Inferior parietal cortex (tissue), 1 donor: Measurements from ENCODE around the gene OTUD7B.
"Not testable (repeated sequence)": the region's sequence is repeated elsewhere in the genome, so short reads cannot be mapped to it uniquely, and the experiment has no call there.

ENCODE experiments used
- DNase-seq: peaks from one replicate; pipeline ENCODE4 v3.0.0-alpha.2; 2016; ENCODE audit errors: extremely low spot score

Gene OTUD7B

DNA sequence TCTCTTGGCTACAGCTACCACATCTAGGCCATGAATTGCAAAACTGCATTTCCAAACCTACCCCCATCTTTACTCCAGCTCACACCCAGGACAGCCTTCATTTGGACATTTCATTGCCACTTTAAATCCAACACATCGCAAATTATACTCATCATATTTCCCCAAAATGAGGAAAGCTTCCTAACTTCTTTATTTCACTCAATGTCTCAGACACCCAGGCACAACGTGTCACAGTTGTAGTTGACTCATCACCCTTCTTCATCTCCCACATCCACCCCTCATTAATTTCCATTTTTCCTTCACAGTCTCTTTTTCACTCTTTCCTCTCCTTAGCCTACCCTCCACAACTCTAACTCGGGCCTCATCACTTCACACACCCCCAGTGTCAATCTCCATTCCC is 6.7 kb downstream of the OTUD7B start:
- DNase-seq: no peak

DNA sequence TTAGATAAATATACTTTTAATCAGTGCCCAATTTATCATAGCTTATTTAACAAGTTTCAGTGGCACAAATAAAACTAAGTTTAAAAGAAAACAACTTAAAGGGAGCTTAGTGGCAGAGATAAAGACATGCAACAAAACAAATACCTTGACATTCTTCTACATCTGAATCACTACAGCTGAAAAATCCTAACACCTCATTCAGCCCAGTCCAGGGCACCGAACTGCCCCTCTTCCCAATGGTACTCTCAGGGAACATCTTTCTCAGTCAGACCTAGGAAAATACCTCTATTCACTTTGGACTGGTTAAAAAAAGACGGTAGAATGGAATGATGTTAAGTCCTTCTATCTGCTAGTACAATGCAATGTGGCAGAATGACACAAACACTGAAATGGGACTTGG is 8.3 kb downstream of the OTUD7B start:
- DNase-seq: no peak

DNA sequence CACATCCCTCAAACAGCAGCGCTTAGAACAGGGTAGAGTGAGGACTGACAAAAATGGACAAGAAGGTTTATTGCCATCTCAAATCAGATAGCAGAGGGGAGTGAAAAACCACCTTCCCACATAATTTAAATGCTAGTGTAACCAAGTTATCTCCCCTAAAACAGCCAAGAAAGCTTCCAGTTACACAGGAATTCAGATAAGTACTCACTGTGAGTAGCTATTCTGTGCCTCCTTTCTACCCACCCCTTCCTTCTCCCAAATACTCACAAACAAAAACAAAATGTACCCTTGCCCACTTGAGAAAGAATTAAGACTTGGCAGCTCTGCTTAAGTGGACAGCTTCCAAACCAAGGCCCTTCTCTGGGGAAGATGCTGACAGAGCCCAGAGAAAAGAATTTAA is 9.1 kb downstream of the OTUD7B start:
- no peak for DNase-seq

DNA sequence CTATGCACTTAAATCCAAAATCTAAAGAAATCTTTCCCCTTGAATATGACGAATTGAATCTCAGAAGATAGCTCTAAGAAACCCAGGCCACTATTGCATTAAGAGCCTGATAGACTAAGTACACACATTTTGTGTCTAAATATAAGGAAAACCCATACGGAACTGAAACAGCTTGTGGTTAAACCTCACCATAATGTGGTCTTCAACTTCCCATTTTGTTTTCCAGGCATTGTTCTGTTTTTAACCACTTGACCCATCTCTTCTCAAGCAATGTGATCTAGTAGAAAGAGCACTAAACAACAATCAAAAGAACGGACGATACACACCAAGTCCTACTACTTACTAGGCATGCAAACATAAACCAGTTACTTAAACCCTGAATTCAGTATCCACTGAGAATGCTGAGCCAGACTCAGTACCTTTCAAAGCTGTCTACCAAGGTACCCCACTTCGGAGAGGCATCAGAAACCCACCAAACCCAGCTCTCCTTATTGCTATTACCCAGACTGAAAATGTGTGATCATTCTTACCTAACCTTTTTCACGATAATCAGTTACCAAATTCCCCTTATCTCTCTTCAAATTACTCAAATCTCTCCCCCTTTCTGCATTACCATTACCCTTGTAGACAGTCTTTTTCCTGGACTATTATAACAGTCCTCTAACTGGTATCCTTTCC is 12.8 kb downstream of the OTUD7B start:
- no peak for DNase-seq

DNA sequence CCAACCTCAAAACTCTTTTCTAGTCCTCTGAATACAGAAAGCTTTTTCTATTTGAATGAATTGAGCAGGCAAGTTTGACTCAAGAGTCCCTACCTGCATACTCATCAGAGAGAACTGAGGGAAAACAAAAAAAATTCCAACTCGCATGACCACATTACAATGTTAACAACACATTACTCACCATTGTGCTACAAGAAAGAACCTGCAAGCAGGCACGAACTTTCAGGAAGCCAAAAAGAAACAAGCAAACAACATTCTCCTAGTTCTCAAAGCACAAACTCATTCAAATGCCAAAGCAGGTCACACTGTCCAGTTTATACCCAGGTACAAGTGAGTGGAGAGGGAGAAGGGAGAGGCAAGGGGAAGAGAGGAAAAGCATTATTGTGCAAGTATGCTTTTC is 14.6 kb downstream of the OTUD7B start:
- DNase-seq: no peak

DNA sequence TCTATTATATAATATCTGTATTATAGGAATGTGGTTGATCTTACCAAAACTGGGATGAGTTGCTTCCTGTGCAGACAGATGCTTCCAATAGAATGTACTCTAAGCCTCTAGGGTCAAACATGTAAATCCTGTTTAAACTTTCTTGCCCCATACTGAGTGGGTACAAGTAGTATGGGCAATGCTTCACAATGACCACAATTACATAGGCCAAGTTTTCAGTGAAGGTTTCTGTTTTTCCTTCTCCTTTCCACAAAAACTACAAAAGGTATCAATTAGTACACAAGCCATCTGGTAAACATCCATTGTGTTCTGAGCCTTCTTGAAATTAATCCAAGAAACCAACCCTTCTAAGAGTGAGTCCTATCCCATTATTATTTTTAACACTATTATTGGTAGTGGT is 16.8 kb downstream of the OTUD7B start:
- DNase-seq: no peak

DNA sequence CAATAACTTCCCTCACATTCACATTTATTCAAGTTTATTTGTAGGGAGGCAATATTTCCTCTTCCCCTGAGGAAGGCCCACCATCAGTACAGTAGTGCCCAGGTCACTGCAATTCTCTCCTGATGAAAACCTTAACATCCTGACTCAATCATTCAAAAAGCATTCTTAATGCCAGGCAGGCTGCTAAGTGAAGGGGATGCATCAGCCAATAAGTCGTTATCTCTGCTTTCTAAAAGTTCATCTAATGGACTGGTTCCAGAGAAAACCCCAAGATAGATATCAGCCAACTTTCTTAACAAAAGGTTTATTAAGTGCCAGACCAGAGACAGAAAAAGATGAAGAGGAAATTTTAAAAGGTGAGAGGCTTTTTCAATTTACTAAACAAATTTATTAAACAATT is 17.3 kb downstream of the OTUD7B start:
- DNase-seq: no peak

DNA sequence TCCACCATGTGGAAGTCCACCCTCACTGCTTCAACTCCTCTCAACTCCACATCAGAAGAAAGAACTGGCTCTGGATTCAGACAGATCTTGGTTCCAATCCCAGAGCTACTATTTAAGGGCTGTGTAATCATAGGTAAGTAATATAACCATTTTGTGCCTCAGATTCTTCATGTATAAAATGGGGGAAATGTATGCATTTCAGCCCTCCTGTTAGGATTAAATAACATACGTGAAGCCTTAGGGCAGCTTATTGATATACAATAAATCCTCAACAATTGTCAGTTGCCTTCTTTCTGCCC is 23.3 kb downstream of the OTUD7B start:
- DNase-seq: no peak

DNA sequence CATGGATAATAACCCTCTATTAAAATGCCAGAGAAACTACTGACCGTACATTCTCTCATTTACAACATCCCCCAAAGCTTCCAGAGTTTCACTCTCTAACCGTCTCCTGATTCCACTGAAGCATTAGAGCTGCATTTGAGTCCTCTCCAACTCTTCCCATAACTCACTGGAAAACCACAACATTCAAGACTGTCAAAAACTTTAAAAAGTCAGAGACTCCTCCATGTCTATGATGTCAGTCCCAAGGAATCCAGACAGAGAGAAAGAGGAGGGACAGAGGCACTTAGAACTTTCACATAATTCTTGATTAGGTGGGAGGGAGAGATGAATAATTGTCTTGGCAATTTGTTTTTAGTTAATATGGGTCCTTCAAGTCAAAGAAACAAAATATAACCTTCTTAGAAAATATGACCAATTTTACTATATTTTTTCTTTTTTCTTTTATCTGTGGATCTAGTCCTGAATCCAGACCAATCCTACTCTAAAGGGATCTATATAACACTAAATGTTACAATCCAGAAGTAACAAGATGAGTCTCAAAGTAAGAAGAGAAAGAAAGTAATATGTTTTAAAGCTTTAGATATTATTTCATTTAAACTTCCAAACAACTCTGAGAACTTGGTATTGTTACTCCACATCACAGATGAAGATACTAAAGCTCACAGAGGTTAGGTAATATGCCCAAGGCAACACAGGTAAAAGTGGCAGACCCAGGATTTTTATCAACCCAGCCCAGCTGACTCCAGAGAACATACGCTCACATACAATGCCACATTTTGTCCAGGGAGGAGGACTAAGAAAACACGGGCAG is 23.8 kb downstream of the OTUD7B start:
- no peak for DNase-seq

DNA sequence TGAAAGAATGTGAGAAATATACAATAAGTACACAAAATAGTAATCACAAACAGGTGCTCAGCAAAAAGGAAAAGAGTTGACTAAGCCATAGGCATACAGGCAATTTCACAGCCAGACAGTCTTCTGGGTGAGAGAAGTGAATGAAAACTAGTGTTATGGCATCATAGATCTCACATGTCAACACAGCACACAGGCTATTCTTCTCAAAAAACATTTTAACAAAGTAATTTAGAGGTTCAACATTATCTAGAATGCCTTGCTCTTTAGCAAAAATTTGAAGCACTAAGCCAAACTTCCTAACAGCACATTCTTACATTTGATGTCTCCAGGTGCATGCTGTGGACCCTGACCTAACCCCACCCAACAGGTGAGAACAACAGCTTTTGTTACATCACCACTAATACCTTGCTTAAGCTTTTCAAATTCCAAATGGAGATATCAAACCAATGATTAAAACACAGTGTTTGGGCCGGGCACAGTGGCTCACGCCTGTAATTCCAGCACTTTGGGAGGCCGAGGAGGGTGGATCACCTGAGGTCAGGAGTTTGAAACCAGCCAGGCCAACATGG is 30.5 kb downstream of the OTUD7B start:
- DNase-seq: no peak

DNA sequence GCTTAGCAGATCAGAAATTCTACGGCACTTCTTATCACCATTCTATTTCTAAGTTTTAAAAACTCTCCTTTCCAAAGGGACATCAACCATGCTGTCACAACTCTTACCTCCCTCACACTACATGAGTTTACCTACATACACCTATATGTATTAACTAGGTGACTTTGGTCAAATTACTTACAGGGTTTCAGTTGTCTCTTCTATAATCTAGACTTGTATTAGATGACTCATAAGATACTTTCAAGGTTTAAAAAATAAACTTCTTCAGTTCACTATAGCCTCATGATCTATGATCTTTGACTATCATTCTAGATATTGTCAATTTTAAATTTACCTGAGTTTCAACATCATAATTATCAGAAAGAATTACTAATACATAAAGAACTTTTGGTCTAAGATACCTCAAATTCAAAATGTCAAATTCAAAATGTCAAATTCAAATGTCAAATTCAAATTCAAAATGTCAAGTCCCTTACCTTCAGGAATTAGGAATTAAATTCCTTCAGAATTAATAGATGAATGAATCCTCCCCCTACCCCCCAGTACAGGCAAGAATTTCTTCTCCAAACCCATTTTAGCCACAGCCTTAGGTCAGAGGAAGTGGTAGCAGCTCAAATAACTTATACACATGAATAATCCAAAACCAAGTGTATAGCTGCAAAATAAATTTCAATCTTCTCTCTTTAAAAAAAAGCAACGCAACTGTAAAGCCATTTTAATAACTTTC is 31.1 kb downstream of the OTUD7B start:
- DNase-seq: no peak

DNA sequence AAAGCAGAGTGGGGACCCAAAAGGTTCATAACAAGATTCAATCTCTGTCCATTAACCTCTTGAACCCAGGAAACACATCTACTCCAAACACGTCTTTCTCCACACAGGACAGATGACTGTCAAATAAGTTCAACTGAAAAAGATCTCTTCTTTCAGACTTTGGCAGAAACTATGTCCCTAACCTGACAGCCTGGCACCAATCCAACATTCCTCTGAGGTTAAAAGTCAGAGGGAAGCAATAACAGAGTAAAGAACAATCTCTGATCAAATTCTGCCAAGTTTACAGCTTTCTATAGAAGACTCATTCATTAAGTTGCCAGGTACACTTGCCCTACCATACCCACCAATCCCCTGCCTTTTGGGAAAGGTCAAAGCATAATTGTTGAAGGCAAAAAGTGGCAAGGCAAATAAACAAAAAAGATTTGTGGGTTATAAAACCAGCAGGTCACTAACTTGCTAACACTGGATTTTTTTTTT is 31.9 kb downstream of the OTUD7B start:
- DNase-seq: no peak

DNA sequence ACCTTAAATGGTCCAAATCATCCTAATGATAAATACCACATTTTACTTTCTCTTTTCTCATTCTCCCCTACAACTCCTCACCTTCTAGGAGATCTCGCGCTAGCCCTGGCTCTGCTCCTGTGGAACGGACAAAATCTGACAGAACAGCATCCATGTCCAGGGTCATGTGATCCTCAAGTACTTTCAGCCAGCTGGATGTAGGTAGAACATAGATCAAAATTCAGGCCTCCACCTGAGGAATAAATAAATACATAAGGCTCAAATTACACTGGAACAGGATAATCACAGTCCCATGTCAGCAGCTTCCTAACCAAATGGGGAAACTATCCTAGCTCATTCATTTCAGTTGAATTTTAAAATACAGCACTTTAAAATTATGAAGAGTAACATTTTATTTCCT is 33.2 kb downstream of the OTUD7B start:
- DNase-seq: no peak

DNA sequence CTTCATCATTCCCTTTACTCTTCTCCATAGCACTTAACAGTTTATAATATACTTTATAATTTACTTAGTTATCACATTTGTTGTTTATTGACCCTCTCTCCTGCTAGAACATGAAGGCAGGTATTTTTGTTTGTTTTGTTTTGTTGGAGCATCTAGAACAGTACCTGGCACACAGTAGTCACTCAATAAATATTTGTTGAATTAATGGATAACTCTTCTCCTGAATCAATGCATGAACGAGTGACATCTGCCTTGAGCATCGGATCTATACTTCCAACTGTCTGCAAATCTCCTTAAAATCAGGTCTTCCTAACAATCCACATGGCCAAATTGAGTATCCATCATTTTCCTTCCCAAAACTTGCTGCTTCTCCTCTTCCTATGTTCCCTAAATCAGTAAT is 38.0 kb downstream of the OTUD7B start:
- DNase-seq: no peak

DNA sequence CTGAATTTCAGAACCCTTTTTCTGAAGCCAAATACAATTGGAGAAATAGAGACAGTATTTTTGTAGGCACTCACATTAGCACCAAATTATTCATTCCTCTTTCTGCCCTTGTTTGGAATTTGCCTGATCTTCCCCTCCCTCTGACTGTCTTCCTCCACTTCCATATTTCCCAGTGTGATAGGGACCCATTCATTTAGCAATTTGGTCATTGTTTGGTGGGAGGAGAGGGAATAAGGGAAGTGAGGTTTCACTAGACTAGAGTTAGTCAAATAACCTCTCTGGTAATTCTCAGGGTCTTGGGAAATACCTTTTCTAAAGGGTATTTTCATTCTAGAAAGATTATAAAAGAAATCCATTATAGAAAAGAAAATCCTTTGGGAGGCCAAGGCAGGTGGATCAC is 42.9 kb downstream of the OTUD7B start:
- DNase-seq: no peak

DNA sequence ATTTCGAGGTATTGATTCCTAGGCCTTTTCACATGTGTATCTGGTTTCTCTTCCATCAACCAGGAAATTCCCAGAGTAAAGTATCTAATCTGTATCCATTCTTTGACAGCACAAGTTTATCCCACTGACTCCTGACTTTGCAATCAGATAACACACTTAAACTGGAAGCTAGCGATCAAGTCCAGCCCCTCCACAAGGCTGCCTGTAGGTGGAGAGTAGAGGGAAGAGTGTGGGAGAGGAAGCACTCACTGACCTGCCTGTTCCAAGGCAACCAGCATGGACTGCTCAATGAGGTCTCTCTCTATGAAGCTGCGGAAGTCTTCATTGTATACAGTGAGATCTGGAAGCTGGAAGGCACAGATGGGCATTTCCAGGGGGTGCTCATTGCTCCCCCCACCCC is 43.5 kb downstream of the OTUD7B start:
- DNase-seq: no peak

DNA sequence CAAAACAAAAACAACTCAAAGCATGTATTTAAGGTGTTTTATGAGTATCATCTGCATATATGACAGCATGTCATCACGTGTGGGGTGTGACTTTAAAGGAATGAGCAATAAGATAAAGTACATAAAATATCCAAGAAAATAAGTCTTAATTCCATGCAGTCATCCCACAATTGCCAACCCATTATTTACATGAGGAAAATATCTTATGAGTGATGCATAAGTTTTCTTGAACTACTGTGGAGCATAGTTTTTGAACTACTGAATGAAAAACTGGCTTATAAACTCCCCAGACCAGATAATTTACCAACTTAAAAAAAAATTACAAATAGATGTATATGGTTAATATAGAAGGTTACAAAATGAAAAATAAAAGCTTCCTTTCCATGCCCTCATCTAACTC is 44.1 kb downstream of the OTUD7B start:
- no peak for DNase-seq

DNA sequence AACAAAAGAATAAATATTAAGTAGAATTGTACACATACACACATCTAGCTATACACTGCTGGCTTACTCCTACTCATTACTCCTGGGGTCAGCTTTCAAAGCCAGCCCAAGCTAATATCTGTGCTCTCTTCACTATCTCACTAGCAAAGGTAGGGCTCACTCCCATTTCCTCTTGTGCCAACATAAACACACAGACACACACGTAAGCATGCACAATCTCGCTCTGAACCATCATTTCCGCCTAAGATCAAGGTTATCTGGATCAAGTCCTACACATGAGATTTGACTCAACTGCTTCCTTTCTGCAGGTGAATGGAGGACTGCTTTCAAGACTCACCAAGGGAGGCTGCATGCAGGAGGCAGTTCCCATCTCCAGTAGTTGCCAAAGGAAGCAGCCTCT is 45.1 kb downstream of the OTUD7B start:
- no peak for DNase-seq

DNA sequence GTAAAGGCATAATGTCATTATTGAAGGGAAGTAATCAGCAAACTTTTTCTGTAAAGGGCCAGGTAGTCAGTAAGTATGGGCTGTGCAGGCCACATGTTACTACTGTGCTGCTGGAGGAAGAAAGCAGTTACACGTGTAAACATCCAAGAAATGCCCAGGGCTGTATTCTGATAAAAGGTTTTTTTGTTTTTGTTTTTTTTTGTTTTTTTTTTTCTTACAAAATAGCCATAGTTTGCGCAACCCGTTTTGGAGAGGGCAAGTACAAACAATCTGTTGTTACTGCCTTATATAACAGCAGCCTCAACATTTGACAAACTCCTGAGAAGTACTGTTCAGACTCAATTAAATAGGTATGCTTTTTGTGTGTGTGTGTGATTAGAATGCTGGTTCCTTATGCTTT is 47.2 kb downstream of the OTUD7B start:
- no peak for DNase-seq

DNA sequence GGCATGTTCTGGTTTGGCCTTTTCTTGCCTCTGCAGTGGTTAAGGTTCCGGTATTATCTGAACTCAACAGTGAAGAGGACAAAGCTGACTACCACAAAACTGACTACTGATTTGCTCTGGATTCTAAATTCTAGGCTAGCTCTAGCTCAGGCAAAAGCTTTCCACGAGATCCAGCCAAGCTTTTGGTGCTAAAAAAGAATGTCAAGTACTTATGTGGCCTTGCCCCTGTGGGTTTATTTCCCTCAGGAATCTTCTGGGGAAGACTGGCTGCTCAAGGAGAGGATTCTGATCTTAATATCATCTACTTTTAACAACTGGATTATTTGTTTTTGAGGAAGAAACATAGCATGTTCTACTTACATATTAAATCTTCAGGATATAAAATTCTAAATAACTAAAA is 47.8 kb downstream of the OTUD7B start:
- no peak for DNase-seq

DNA sequence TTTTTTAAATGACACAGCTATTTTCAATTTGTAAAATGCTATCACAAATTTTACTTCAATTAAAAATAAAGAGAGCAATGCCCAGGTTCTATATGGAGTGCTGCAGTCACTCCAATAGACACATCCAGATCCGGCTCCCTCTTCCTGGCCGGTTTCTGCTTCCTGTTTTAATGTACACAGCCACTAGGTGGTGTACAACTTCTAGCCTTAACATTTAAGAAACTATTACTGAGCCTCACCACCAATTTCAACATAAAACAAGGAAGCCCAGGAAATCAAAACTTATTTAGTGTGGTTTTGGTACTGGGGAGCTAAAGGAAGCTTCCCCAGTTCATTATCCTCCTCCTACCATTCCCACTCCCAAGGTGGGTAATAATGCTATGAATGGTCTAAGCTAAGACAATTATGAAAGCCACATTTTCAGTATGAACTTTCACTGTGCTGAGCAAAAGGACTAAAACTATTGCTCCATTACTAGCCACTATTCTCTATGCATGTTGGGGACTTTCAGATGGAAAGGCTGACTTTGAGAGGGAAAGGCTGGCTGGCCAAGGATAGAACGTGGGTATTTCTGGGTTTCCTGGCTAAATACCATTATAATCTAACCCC is 48.4 kb downstream of the OTUD7B start:
- peak; percentile 91 for DNase-seq

DNA sequence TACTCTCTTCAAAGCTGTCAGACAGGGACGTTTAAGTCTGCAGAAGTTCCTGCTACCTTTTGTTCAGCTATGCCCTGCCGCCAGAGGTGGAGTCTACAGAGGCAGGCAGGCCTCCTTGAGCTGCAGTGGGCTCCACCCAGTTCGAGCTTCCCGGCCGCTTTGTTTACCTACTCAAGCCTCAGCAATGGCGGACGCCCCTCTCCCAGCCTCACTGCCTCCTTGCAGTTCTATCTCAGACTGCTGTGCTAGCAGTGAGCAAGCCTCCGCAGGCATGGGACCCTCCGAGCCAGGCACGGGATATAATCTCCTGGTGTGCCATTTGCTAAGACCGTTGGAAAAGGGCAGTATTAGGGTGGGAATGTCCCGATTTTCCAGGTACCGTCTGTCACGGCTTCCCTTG is 53.0 kb downstream of the OTUD7B start:
- not testable (repeated sequence) for DNase-seq
